SK-MEL-5 (cell line): ENCODE measurements around the gene PRAMEF2. TPM values are rescaled to one million over a fixed set of nuclear protein-coding genes. Genes with fewer than 3 reads are reported as not detected.

Experiments used
- total RNA-seq: library from RNA; depleted of rRNA; stranded (reverse); fragments of >200 nt; shearing (Covaris generic); gene quantifications from 2 replicates; pipeline ENCODE4 v1.2.3, GENCODE V29; 2014; rRNA removed

The PRAMEF2 gene
- total RNA-seq, 1 experiment from 2014 or later = not detected

Other genes starting within 250 kb of the PRAMEF2 start
- not detected in 2 replicates for gene DHRS3, start 238.9 kb upstream of the PRAMEF2 start, total RNA-seq
- not detected in 2 replicates for gene AADACL4, start 213.0 kb upstream of the PRAMEF2 start, total RNA-seq
- not detected in 2 replicates for gene AADACL3, start 141.0 kb upstream of the PRAMEF2 start, total RNA-seq
- not detected in 2 replicates for gene CFAP107, start 110.9 kb upstream of the PRAMEF2 start, total RNA-seq
- gene PRAMEF12, start 83.3 kb upstream of the PRAMEF2 start, total RNA-seq = not detected in 2 replicates
- not detected in 2 replicates for gene PRAMEF1, start 65.7 kb upstream of the PRAMEF2 start, total RNA-seq
- not detected in 2 replicates for gene PRAMEF11, start 25.7 kb upstream of the PRAMEF2 start, total RNA-seq
- not detected in 2 replicates for gene HNRNPCL1, start 8.4 kb upstream of the PRAMEF2 start, total RNA-seq
- not detected in 2 replicates for gene PRAMEF4, start 29.1 kb downstream of the PRAMEF2 start, total RNA-seq
- not detected in 2 replicates for gene PRAMEF10, start 41.2 kb downstream of the PRAMEF2 start, total RNA-seq
- gene PRAMEF7, start 59.5 kb downstream of the PRAMEF2 start, total RNA-seq = not detected in 2 replicates
- not detected in 2 replicates for gene PRAMEF6, start 90.5 kb downstream of the PRAMEF2 start, total RNA-seq
- not detected in 2 replicates for gene PRAMEF27, start 199.5 kb downstream of the PRAMEF2 start, total RNA-seq
- gene HNRNPCL3, start 203.7 kb downstream of the PRAMEF2 start, total RNA-seq = not detected in 2 replicates
- not detected in 2 replicates for gene PRAMEF25, start 213.7 kb downstream of the PRAMEF2 start, total RNA-seq